Testis (tissue), 3 donors: ENCODE results near the gene ANKRD11. TPM values are rescaled to one million over a fixed set of nuclear protein-coding genes. Genes with fewer than 3 reads are reported as not detected.

Source experiments
- DNase-seq: peaks from one replicate; pipeline ENCODE4 v3.0.0-alpha.2; 2019
- H3K27ac ChIP-seq, 2 donors: fragments of 200-600 bp; sonication (generic); one replicate each; pipeline ENCODE4 v1.5.1; 2019
- H3K27me3 ChIP-seq: fragments of 200-600 bp; sonication (generic); one replicate; pipeline ENCODE4 v1.5.1; 2019
- H3K36me3 ChIP-seq: fragments of 200-600 bp; sonication (generic); one replicate; pipeline ENCODE4 v1.5.1; 2017; ENCODE audit warnings: low read depth; ENCODE audit errors: missing control alignments
- H3K4me1 ChIP-seq: fragments of 200-600 bp; sonication (generic); one replicate; pipeline ENCODE4 v1.5.1; 2019
- H3K4me3 ChIP-seq, 2 donors: fragments of 200-600 bp; sonication (generic); one replicate each; pipeline ENCODE4 v1.5.1; 2017 to 2019
- H3K9me3 ChIP-seq: fragments of 200-600 bp; sonication (generic); one replicate; pipeline ENCODE4 v1.5.1; 2017
- CTCF ChIP-seq, 3 experiments: fragments of 450-650 bp in 2 of 3; fragments of 200-600 bp in 1 of 3; sonication (generic) in 1 of 3; IDR thresholded peaks; one replicate each; pipeline ENCODE4 v1.5.1; 2016 to 2019; ENCODE audit warnings: antibody characterized with exemption in 3 of 3, mild to moderate bottlenecking in 2 of 3, moderate library complexity in 1 of 3
- POLR2A ChIP-seq: fragments of 450-650 bp; IDR thresholded peaks from one replicate; pipeline ENCODE4 v1.6.1; 2017; ENCODE audit warnings: antibody characterized with exemption, mild to moderate bottlenecking, moderate library complexity
- WGBS, 2 donors: methylation state at CpG; one replicate each; pipeline ENCODE4 v1.1.5; 2018; 5-methylcytosine and 5-hydroxymethylcytosine counted together
- intact Hi-C: fragments of 100-400 bp; cut with DNase I; formaldehyde crosslinking; loops from one replicate; pipeline ENCODE4 v1.15.1; 2023; ENCODE audit warnings: low total_unique reads
- polyA plus RNA-seq: library from polyadenylated mRNA; stranded (reverse); fragments of 350-450 nt; fragmentation: Illumina TruSeq; extraction: RNeasy Lipid Tissue Mini Kit (QIAGEN cat#74804); gene quantifications from one replicate; pipeline ENCODE4 v1.2.3, GENCODE V29; 2014; ENCODE audit warnings: low read depth, low replicate concordance; ENCODE audit not compliant: insufficient read depth
- total RNA-seq, 2 donors: library from RNA; depleted of rRNA; stranded (reverse); fragments of >200 nt; gene quantifications; one replicate each; pipeline ENCODE4 v1.2.3, GENCODE V29; 2016

Gene ANKRD11
- total and polyA plus RNA-seq, 3 donors from 2014 or later: 49.7 to 187 (median 150) TPM

GRCh38 chr16:89478576-89479221 lies 11.7 kb downstream of the ANKRD11 start:
- no peak overlapping the region for H3K27ac ChIP-seq
- no peaks in the 10 kb centered on the region for H3K9me3 ChIP-seq
- TF ChIP-seq POLR2A (no peak), CTCF (IDR thresholded peaks at IDR 0.05) (no peak)
- DNase-seq: no peak
- 85 to 90% methylated on average over 14 of the region's 14 CpGs for WGBS, 2 donors
- no peaks in the 10 kb centered on the region for H3K36me3 ChIP-seq
- intact Hi-C loops: no loop called here
- no peak overlapping the region for H3K4me3 ChIP-seq
- no peaks in the 10 kb centered on the region for H3K27me3 ChIP-seq
- peaks cover 34% of the 10 kb centered on the region for H3K4me1 ChIP-seq

GRCh38 chr16:89476811-89477261 lies 13.5 kb downstream of the ANKRD11 start:
- Histone ChIP-seq H3K27me3 (no peaks in the 10 kb centered on the region), H3K36me3 (no peaks in the 10 kb centered on the region), H3K9me3 (no peaks in the 10 kb centered on the region), H3K4me3 (no peak overlapping the region), H3K4me1 (peaks cover 30% of the 10 kb centered on the region), H3K27ac (no peak overlapping the region)
- DNase-seq: no peak
- intact Hi-C loops: no loop called here
- WGBS, 2 donors: 80 to 88% methylated on average over 10 of the region's 10 CpGs
- TF ChIP-seq POLR2A: no peak
- TF ChIP-seq CTCF (IDR thresholded peaks at IDR 0.05): no peak

- 79 to 80% methylated on average over 4 to 5 of the region's 5 CpGs for WGBS, 2 donors
- Histone ChIP-seq H3K4me3 (no peak overlapping the region), H3K27ac (no peak overlapping the region), H3K4me1 (peaks cover 26% of the 10 kb centered on the region), H3K27me3 (no peaks in the 10 kb centered on the region), H3K9me3 (no peaks in the 10 kb centered on the region), H3K36me3 (no peaks in the 10 kb centered on the region)
- intact Hi-C loops: no loop called here
- no peak for TF ChIP-seq POLR2A
- no peak for TF ChIP-seq CTCF (IDR thresholded peaks at IDR 0.05)
- no peak for DNase-seq
Observed at GRCh38 chr16:89476379-89476778, 14.0 kb downstream of the ANKRD11 start.

GRCh38 chr16:89475144-89475543 lies 15.2 kb downstream of the ANKRD11 start:
- Histone ChIP-seq H3K9me3 (no peaks in the 10 kb centered on the region), H3K27ac (no peak overlapping the region), H3K4me3 (no peak overlapping the region), H3K27me3 (no peaks in the 10 kb centered on the region), H3K36me3 (no peaks in the 10 kb centered on the region), H3K4me1 (peaks cover 20% of the 10 kb centered on the region)
- 62 to 84% methylated on average over 5 of the region's 5 CpGs for WGBS, 2 donors
- intact Hi-C loops: no loop called here
- TF ChIP-seq CTCF (IDR thresholded peaks at IDR 0.05): no peak
- no peak for TF ChIP-seq POLR2A
- no peak for DNase-seq

GRCh38 chr16:89473791-89474414 lies 16.5 kb downstream of the ANKRD11 start:
- intact Hi-C loops: no loop called here
- no peak overlapping the region for H3K4me3 ChIP-seq
- WGBS, 2 donors: 75 to 91% methylated on average over 9 of the region's 9 CpGs
- H3K9me3 ChIP-seq: no peaks in the 10 kb centered on the region
- H3K27ac ChIP-seq: no peak overlapping the region
- no peak for DNase-seq
- H3K4me1 ChIP-seq: peaks cover 20% of the 10 kb centered on the region
- no peaks in the 10 kb centered on the region for H3K27me3 ChIP-seq
- H3K36me3 ChIP-seq: no peaks in the 10 kb centered on the region
- TF ChIP-seq CTCF (IDR thresholded peaks at IDR 0.05) (no peak), POLR2A (no peak)
